ENCODE measurements around the gene EIF2B4. TPM values are rescaled to one million over a fixed set of nuclear protein-coding genes. Genes with fewer than 3 reads are reported as not detected.
"Not testable (repeated sequence)": the region's sequence is repeated elsewhere in the genome, so short reads cannot be mapped to it uniquely, and the experiment has no call there.

EIF2B4 gene
- total RNA-seq, 2 donors from 2014 or later, result 46.9 to 51.8 TPM

DNA sequence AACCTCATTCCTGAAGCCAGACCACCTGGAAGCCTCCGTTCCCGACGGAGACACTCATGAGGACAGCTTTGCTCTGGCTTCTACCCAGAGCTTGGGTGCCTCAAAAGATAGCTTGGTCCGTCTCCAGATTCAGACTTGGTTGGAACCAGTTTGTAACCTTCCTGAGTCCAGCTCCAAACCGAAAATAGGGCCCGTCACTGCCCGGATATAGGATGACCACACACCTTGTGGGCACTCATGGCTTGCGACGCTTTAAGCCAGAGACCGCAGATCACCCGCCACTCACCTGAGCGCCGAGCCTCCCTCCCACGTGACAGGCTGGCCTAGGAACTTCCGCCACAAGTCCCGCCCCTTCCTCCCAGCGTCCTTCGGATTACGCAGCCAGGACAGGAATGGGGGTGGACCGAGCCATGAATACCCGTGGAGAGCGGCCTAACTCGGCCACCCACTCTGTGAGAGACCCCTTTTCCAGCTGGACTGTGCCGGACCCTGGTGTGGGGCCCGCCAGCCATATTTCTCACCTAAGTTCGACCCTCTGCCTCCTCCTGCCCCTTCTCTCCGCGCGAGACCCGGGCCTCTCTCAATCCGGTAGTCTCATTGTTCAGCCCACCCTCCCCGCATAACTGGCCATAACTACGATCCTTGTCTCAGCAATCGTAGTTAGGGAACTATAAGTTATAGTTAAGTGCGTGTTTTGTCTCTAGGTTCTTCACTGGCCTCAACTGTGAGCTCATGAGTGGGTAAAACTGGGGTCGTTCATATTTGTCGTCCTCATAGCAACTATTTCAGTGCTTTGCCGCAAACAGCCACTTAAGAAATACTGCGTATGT, 47.2 kb downstream of the EIF2B4 start, which contains the start of gene MPV17:
TSS of gene MPV17 (minus strand) at position 332 of the 830 bp plus-strand sequence. CDS start 580 bp downstream, outside the sequence.
- Histone ChIP-seq H3K27me3 (replicated peaks; ENCODE audit: insufficient read depth) (no peaks in the 10 kb centered on the region), H3K4me1 (replicated peaks) (peaks cover 10% of the 10 kb centered on the region), H3K27ac (peak within 1 kb of the TSS; percentile 87 to 92), H3K36me3 (peaks cover 3 to 4% of the 10 kb centered on the region in 2 donors), H3K9me3 (no peaks in the 10 kb centered on the region), H3K4me3 (peak within 1 kb of the TSS; percentile 61 to 64)
- TF ChIP-seq, protein P1, sequence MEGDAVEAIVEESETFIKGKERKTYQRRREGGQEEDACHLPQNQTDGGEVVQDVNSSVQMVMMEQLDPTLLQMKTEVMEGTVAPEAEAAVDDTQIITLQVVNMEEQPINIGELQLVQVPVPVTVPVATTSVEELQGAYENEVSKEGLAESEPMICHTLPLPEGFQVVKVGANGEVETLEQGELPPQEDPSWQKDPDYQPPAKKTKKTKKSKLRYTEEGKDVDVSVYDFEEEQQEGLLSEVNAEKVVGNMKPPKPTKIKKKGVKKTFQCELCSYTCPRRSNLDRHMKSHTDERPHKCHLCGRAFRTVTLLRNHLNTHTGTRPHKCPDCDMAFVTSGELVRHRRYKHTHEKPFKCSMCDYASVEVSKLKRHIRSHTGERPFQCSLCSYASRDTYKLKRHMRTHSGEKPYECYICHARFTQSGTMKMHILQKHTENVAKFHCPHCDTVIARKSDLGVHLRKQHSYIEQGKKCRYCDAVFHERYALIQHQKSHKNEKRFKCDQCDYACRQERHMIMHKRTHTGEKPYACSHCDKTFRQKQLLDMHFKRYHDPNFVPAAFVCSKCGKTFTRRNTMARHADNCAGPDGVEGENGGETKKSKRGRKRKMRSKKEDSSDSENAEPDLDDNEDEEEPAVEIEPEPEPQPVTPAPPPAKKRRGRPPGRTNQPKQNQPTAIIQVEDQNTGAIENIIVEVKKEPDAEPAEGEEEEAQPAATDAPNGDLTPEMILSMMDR (IDR thresholded peaks at IDR 0.05), result no peak
- TF ChIP-seq POLR2AphosphoS5 (IDR thresholded peaks at IDR 0.05), result peak; percentile 98
- TF ChIP-seq POLR2A (IDR thresholded peaks at IDR 0.05), result peak; percentile 84
- DNase-seq (ENCODE audit: low spot score), result peak; percentile 92
- intact Hi-C loops (cut with DNase I), result loop anchor here (5.0 kb wide), 1 partner anchor 34 kb away; the partner anchor contains the start of gene GTF3C2
- under 1% methylated on average over 36 of the region's 39 CpGs for WGBS

DNA sequence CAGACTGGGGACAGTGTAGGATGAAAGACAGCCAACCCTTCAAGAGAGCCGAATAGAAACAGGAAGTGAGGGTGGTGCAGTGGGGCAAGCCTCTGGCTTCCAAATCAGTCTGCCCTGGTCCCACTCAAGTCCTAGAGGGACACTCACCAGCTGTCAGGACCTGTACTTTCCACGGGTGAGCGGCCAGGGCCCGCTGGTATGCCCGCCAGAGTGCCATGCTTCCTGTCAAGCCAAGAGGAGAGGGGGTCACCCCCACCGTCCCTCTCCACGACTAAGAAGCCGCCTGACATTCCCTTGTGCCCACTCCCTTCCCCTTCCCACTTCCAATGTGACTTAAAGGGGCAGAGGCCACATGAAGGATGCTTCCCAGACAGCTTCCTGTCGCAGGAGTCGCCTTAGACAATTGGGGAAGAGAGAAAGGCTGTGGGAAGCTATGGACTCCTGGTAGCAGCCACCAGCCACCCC, 47.8 kb downstream of the EIF2B4 start:
- Histone ChIP-seq H3K9me3 (no peaks in the 10 kb centered on the region), H3K4me3 (peak overlapping the region; percentile 61 to 64), H3K27me3 (replicated peaks; ENCODE audit: insufficient read depth) (no peaks in the 10 kb centered on the region), H3K27ac (peak overlapping the region; percentile 87 to 92), H3K4me1 (replicated peaks) (peaks cover 10% of the 10 kb centered on the region), H3K36me3 (peaks cover 3 to 4% of the 10 kb centered on the region in 2 donors)
- WGBS, result 6% methylated on average over 10 of the region's 10 CpGs
- TF ChIP-seq POLR2A (IDR thresholded peaks at IDR 0.05) (no peak), POLR2AphosphoS5 (IDR thresholded peaks at IDR 0.05) (no peak)
- TF ChIP-seq, protein P1 (IDR thresholded peaks at IDR 0.05), result no peak
- intact Hi-C loops (cut with DNase I), result loop anchor here (5.0 kb wide), 1 partner anchor 35 kb away; the partner anchor contains the start of gene GTF3C2
- DNase-seq (ENCODE audit: low spot score), result no peak

DNA sequence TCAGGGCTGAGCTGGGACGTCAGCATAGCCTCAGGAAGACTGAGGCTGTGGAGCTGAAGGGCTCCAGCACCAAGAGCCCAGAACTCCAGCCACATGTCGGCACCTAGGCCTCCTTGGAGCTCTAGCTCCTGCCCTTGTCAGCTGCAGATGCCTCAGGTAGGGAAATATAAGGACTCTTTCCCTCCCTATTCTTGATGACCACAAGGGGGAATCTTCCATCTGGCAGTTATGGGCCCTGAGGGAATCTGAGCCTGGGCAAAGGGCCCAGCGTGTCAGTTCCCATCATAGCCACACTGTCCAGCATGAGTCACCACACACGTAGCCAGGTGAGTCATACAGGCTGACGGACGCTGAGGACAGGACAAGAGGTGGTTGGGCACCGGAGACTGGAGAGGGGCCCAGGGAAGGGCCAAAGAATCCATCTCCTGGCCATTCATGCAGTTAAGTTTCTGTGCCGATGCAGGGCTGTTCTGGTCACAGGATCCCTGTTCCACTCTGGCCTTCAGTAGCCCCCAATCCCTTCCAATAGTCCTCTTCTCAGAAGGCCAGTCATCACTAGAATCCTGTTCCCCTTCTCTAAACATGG, 49.1 kb downstream of the EIF2B4 start:
- H3K27ac ChIP-seq, result peak overlapping the region; percentile 17 to 71
- peak; percentile 80 for DNase-seq (ENCODE audit: low spot score)

DNA sequence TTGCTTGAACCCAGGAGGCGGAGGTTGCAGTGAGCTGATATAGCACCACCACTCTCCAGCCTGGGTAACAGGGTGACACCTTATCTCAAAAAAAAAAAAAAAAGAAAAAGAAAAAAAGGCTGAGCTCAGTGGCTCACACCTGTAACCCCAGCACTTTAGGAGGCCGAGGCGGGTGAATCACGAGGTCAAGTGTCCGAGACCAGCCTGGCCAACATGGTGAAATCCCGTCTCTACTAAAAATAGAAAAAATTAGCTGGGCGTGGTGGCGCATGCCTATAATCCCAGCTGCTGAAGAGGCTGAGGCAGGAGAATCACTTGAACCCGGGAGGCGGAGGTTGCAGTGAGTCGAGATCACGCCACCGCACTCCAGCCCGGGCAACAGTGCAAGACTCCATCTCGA, 50.3 kb downstream of the EIF2B4 start:
- H3K9me3 ChIP-seq; H3K27me3 ChIP-seq (replicated peaks; ENCODE audit: insufficient read depth); H3K4me3 ChIP-seq; H3K36me3 ChIP-seq; H3K27ac ChIP-seq; DNase-seq (ENCODE audit: low spot score): not testable (repeated sequence)
- WGBS, result 94% methylated on average over 15 of the region's 15 CpGs
- intact Hi-C loops (cut with DNase I), result loop anchor here (5.0 kb wide), 1 partner anchor 37 kb away; the partner anchor contains the start of gene GTF3C2
- H3K4me1 ChIP-seq (replicated peaks), result peaks cover 10% of the 10 kb centered on the region

More for the DNA sequence above, 49.1 kb downstream of the EIF2B4 start:
- Histone ChIP-seq H3K4me1 (replicated peaks) (peaks cover 10% of the 10 kb centered on the region), H3K9me3 (no peaks in the 10 kb centered on the region), H3K36me3 (no peaks in the 10 kb centered on the region), H3K27me3 (replicated peaks; ENCODE audit: insufficient read depth) (no peaks in the 10 kb centered on the region), H3K4me3 (no peak overlapping the region)
- WGBS, result 36% methylated on average over 8 of the region's 8 CpGs
- intact Hi-C loops (cut with DNase I), result loop anchor here (5.0 kb wide), 1 partner anchor 36 kb away; the partner anchor contains the start of gene GTF3C2
- TF ChIP-seq POLR2AphosphoS5 (IDR thresholded peaks at IDR 0.05), result peak; percentile 95
- TF ChIP-seq POLR2A (IDR thresholded peaks at IDR 0.05), result peak; percentile 62
- TF ChIP-seq, protein P1 (IDR thresholded peaks at IDR 0.05), result peak; percentile 22 to 71 (median 50)
